Fibroblast of lung (primary cell): ENCODE measurements around the gene MYMK. TPM values are rescaled to one million over a fixed set of nuclear protein-coding genes. Genes with fewer than 3 reads are reported as not detected.

ENCODE experiments used
- DNase-seq, 2 donors: peaks; one replicate each; pipeline versions ENCODE4 v3.0.0 to v3.0.0-alpha.2; 2010; ENCODE audit warnings: low read depth in 2 of 2
- H2AFZ ChIP-seq: 2 replicates; pipeline ENCODE4 v1.5.1; 2012; ENCODE audit warnings: low read length, control low read depth, inconsistent platforms
- H3K27ac ChIP-seq: 2 replicates; pipeline ENCODE4 v1.5.1; 2011; ENCODE audit warnings: low read length, control low read depth; ENCODE audit not compliant: insufficient read depth
- H3K27me3 ChIP-seq: 2 replicates; pipeline ENCODE4 v1.5.1; 2011; ENCODE audit warnings: mild to moderate bottlenecking, low read length; ENCODE audit not compliant: control insufficient read depth, insufficient read depth
- H3K36me3 ChIP-seq: 2 replicates; pipeline ENCODE4 v1.5.1; 2011; ENCODE audit warnings: low read length; ENCODE audit not compliant: control insufficient read depth, insufficient read depth
- H3K4me1 ChIP-seq: 2 replicates; pipeline ENCODE4 v1.5.1; 2011; ENCODE audit warnings: low read length; ENCODE audit not compliant: control insufficient read depth, insufficient read depth; ENCODE audit errors: extremely low read depth
- H3K4me2 ChIP-seq: 2 replicates; pipeline ENCODE4 v1.5.1; 2011; ENCODE audit warnings: low read length, control low read depth; ENCODE audit not compliant: insufficient read depth; ENCODE audit errors: extremely low read depth
- H3K4me3 ChIP-seq, 4 experiments: fragments of 200-600 bp in 1 of 4; sonication (generic) in 1 of 4; replicated peaks in 1 of 4; 2 replicates each; pipeline ENCODE4 v1.5.1; 2011 to 2016; ENCODE audit warnings: low read length in 4 of 4, low read depth in 3 of 4, mild to moderate bottlenecking in 3 of 4, control low read depth in 2 of 4, inconsistent platforms in 1 of 4, mixed read lengths in 1 of 4; ENCODE audit not compliant: insufficient read depth in 1 of 4; ENCODE audit errors: control extremely low read depth in 1 of 4
- H3K79me2 ChIP-seq: 2 replicates; pipeline ENCODE4 v1.5.1; 2012; ENCODE audit warnings: mild to moderate bottlenecking, low read length, inconsistent platforms; ENCODE audit not compliant: control insufficient read depth, insufficient read depth
- H3K9ac ChIP-seq: 2 replicates; pipeline ENCODE4 v1.5.1; 2011; ENCODE audit warnings: mild to moderate bottlenecking, low read length, control low read depth; ENCODE audit not compliant: insufficient read depth
- H3K9me3 ChIP-seq: 2 replicates; pipeline ENCODE4 v1.5.1; 2012; ENCODE audit warnings: low read depth, low read length; ENCODE audit not compliant: control insufficient read depth, insufficient read depth
- H4K20me1 ChIP-seq: 2 replicates; pipeline ENCODE4 v1.5.1; 2011; ENCODE audit warnings: low read length; ENCODE audit not compliant: control insufficient read depth, insufficient read depth; ENCODE audit errors: extremely low read depth
- CTCF ChIP-seq, 2 donors: IDR thresholded peaks in 1 of 2; conservative IDR thresholded peaks in 1 of 2; 1 replicate in 1 of 2; 2 replicates in 1 of 2; pipeline ENCODE4 v1.5.1; 2011 to 2012; ENCODE audit warnings: low read length in 2 of 2, control low read depth in 1 of 2, inconsistent platforms in 1 of 2, low read depth in 1 of 2, mild to moderate bottlenecking in 1 of 2
- EZH2 ChIP-seq: IDR thresholded peaks from 2 replicates; pipeline ENCODE4 v1.5.1; 2012; ENCODE audit warnings: low read length, control low read depth, mild to moderate bottlenecking; ENCODE audit errors: missing control alignments
- polyA plus RNA-seq, 2 donors: library from polyadenylated mRNA; depleted of rRNA in 1 of 2; stranded (reverse) in 1 of 2; unstranded in 1 of 2; fragments of >200 nt; gene quantifications; 2 replicates each; pipeline ENCODE4 v1.2.1, GENCODE V29; 2011 to 2012; ENCODE audit warnings: missing spikeins in 1 of 2
- total RNA-seq: library from RNA; depleted of rRNA; stranded (reverse); fragments of >200 nt; gene quantifications from 2 replicates; pipeline ENCODE4 v1.2.1, GENCODE V29; 2014

MYMK gene
- total and polyA plus RNA-seq, 2 donors (not counting 1 experiment from before 2014, with no cell fraction given) = not detected

GRCh38 chr9:133536536-133536935 lies 11.8 kb upstream of the MYMK start:
- no peaks in the 10 kb centered on the region for H3K36me3 ChIP-seq
- no peak overlapping the region for H2AFZ ChIP-seq
- H3K27me3 ChIP-seq = peaks cover 11% of the 10 kb centered on the region
- H3K9ac ChIP-seq = no peak overlapping the region
- peaks cover 8% of the 10 kb centered on the region for H3K4me1 ChIP-seq
- H3K9me3 ChIP-seq = no peaks in the 10 kb centered on the region
- H4K20me1 ChIP-seq = no peaks in the 10 kb centered on the region
- H3K4me3 ChIP-seq = no peak overlapping the region
- DNase-seq = no peak
- H3K79me2 ChIP-seq = no peaks in the 10 kb centered on the region
- TF ChIP-seq EZH2 (no peak), CTCF (conservative IDR thresholded peaks at IDR 0.05 in 1 of 2, IDR thresholded peaks at IDR 0.05 in 1 of 2; ENCODE audit: low read depth in 1 of 2, low read length in 2 of 2) (no peak)
- no peak overlapping the region for H3K4me2 ChIP-seq
- no peak overlapping the region for H3K27ac ChIP-seq

GRCh38 chr9:133536080-133536479 lies 11.3 kb upstream of the MYMK start:
- no peak for DNase-seq
- Histone ChIP-seq H3K79me2 (no peaks in the 10 kb centered on the region), H3K4me3 (no peak overlapping the region), H3K27ac (no peak overlapping the region), H3K36me3 (no peaks in the 10 kb centered on the region), H3K27me3 (peaks cover 15% of the 10 kb centered on the region), H3K9me3 (no peaks in the 10 kb centered on the region), H3K4me1 (peaks cover 8% of the 10 kb centered on the region), H3K9ac (no peak overlapping the region), H3K4me2 (no peak overlapping the region), H4K20me1 (no peaks in the 10 kb centered on the region), H2AFZ (no peak overlapping the region)
- no peak for TF ChIP-seq CTCF (conservative IDR thresholded peaks at IDR 0.05 in 1 of 2, IDR thresholded peaks at IDR 0.05 in 1 of 2; ENCODE audit: low read depth in 1 of 2, low read length in 2 of 2)
- no peak for TF ChIP-seq EZH2

- Histone ChIP-seq H3K9ac (no peak overlapping the region), H3K79me2 (no peaks in the 10 kb centered on the region), H3K4me2 (no peak overlapping the region), H3K27me3 (peaks cover 15% of the 10 kb centered on the region), H2AFZ (no peak overlapping the region), H4K20me1 (no peaks in the 10 kb centered on the region), H3K4me3 (no peak overlapping the region), H3K36me3 (no peaks in the 10 kb centered on the region), H3K27ac (no peak overlapping the region), H3K4me1 (peaks cover 8% of the 10 kb centered on the region), H3K9me3 (no peaks in the 10 kb centered on the region)
- no peak for DNase-seq
- TF ChIP-seq CTCF (conservative IDR thresholded peaks at IDR 0.05 in 1 of 2, IDR thresholded peaks at IDR 0.05 in 1 of 2; ENCODE audit: low read depth in 1 of 2, low read length in 2 of 2) = no peak
- TF ChIP-seq EZH2 = no peak
Measured at GRCh38 chr9:133535306-133535877, 10.6 kb upstream of the MYMK start.
